Muscle layer of duodenum (tissue), 2 donors: ENCODE data around the gene TMEM127.
A peak's percentile ranks its signal among the peaks of the same experiment; 100 is the strongest.
"Not testable (repeated sequence)": the region's sequence is repeated elsewhere in the genome, so short reads cannot be mapped to it uniquely, and the experiment has no call there.

ENCODE experiments used
- H3K27ac ChIP-seq: one replicate; pipeline ENCODE4 v1.7.0; 2013; ENCODE audit warnings: mild to moderate bottlenecking, low read length
- H3K27me3 ChIP-seq: one replicate; pipeline ENCODE4 v1.7.0; 2013; ENCODE audit warnings: low read depth, mild to moderate bottlenecking, control low read depth, low read length
- H3K36me3 ChIP-seq, 2 donors: one replicate each; pipeline ENCODE4 v1.7.0; 2013; ENCODE audit warnings: low read length in 2 of 2, control low read depth in 1 of 2, mild to moderate bottlenecking in 1 of 2; ENCODE audit not compliant: insufficient read depth in 2 of 2, control insufficient read depth in 1 of 2
- H3K4me1 ChIP-seq, 2 donors: one replicate each; pipeline ENCODE4 v1.7.0; 2013; ENCODE audit warnings: low read length in 2 of 2, mild to moderate bottlenecking in 2 of 2, control low read depth in 1 of 2, moderate library complexity in 1 of 2; ENCODE audit not compliant: insufficient read depth in 2 of 2, control insufficient read depth in 1 of 2
- H3K4me3 ChIP-seq, 2 donors: one replicate each; pipeline ENCODE4 v1.7.0; 2013; ENCODE audit warnings: low read length in 2 of 2, low read depth in 1 of 2, mild to moderate bottlenecking in 1 of 2
- H3K9me3 ChIP-seq, 2 donors: one replicate each; pipeline ENCODE4 v1.7.0; 2013; ENCODE audit warnings: low read length in 2 of 2, control low read depth in 1 of 2, mild to moderate bottlenecking in 1 of 2; ENCODE audit not compliant: control insufficient read depth in 1 of 2
- donor health status: healthy.

TMEM127 gene

GRCh38 chr2:96265840-96266679 is at the start of gene TMEM127, which contains the start of gene CIAO1:
TMEM127 (minus strand) TSS chr2:96265997; CDS start chr2:96265381, 616 bp downstream.
CIAO1 (plus strand) TSS chr2:96266225; CDS start chr2:96266351, 126 bp downstream.
- peak within 1 kb of the TSS; percentile 98 to 99 for H3K4me3 ChIP-seq
- H3K27ac ChIP-seq = peak within 1 kb of the TSS; percentile 80
- peaks cover 19 to 43% of the 10 kb centered on the region in 2 donors for H3K4me1 ChIP-seq
- peaks cover 20 to 25% of the 10 kb centered on the region in 2 donors for H3K36me3 ChIP-seq
- no peaks in the 10 kb centered on the region for H3K27me3 ChIP-seq
- no peaks in the 10 kb centered on the region for H3K9me3 ChIP-seq

GRCh38 chr2:96315005-96315399 is 49.2 kb upstream of the TMEM127 start:
- Histone ChIP-seq H3K36me3 (no peaks in the 10 kb centered on the region), H3K4me3 (no peak overlapping the region), H3K27ac (no peak overlapping the region), H3K4me1 (no peaks in the 10 kb centered on the region), H3K27me3 (no peaks in the 10 kb centered on the region), H3K9me3 (no peaks in the 10 kb centered on the region)

- H3K27ac ChIP-seq = no peak overlapping the region
These were observed 42.5 kb upstream of the TMEM127 start for GRCh38 chr2:96308248-96308647.

GRCh38 chr2:96306370-96306769 is 40.6 kb upstream of the TMEM127 start:
- H3K4me1 ChIP-seq = peaks cover 14 to 35% of the 10 kb centered on the region in 2 donors
- H3K9me3 ChIP-seq = no peaks in the 10 kb centered on the region
- peak overlapping the region; percentile 99 for H3K4me3 ChIP-seq
- peaks cover 26% of the 10 kb centered on the region in 2 donors for H3K36me3 ChIP-seq
- no peaks in the 10 kb centered on the region for H3K27me3 ChIP-seq
- no peak overlapping the region for H3K27ac ChIP-seq

More at GRCh38 chr2:96308248-96308647, 42.5 kb upstream of the TMEM127 start:
- no peaks in the 10 kb centered on the region for H3K9me3 ChIP-seq
- peaks cover 7 to 8% of the 10 kb centered on the region in 2 donors for H3K36me3 ChIP-seq
- H3K4me3 ChIP-seq = no peak overlapping the region
- peaks cover 14 to 24% of the 10 kb centered on the region in 2 donors for H3K4me1 ChIP-seq
- no peaks in the 10 kb centered on the region for H3K27me3 ChIP-seq

GRCh38 chr2:96305979-96306308 is 40.1 kb upstream of the TMEM127 start:
- H3K36me3 ChIP-seq = peaks cover 30 to 31% of the 10 kb centered on the region in 2 donors
- no peaks in the 10 kb centered on the region for H3K27me3 ChIP-seq
- H3K4me1 ChIP-seq = peaks cover 14 to 37% of the 10 kb centered on the region in 2 donors
- H3K27ac ChIP-seq = peak overlapping the region; percentile 94
- no peaks in the 10 kb centered on the region for H3K9me3 ChIP-seq
- peak overlapping the region; percentile 99 for H3K4me3 ChIP-seq

- Histone ChIP-seq H3K4me1 (peaks cover 14 to 39% of the 10 kb centered on the region in 2 donors), H3K9me3 (no peaks in the 10 kb centered on the region), H3K4me3 (peak within 1 kb of the TSS; percentile 99), H3K27me3 (no peaks in the 10 kb centered on the region), H3K36me3 (peaks cover 34 to 37% of the 10 kb centered on the region in 2 donors), H3K27ac (peak within 1 kb of the TSS; percentile 94)
These were observed 39.5 kb upstream of the TMEM127 start, which contains the start of gene SNRNP200 for GRCh38 chr2:96305091-96305978. SNRNP200 (minus strand) TSS chr2:96305546; CDS start chr2:96305437, 109 bp downstream.

- Histone ChIP-seq H3K4me1 (peaks cover 14 to 39% of the 10 kb centered on the region in 2 donors), H3K27me3 (no peaks in the 10 kb centered on the region), H3K9me3 (no peaks in the 10 kb centered on the region), H3K4me3 (peak overlapping the region; percentile 99), H3K36me3 (peaks cover 40 to 44% of the 10 kb centered on the region in 2 donors), H3K27ac (peak overlapping the region; percentile 94)
These were observed 38.8 kb upstream of the TMEM127 start for GRCh38 chr2:96304606-96305005.

- Histone ChIP-seq H3K27ac (no peak overlapping the region), H3K4me3 (no peak overlapping the region), H3K4me1 (peaks cover 14 to 39% of the 10 kb centered on the region in 2 donors), H3K9me3 (no peaks in the 10 kb centered on the region), H3K27me3 (no peaks in the 10 kb centered on the region), H3K36me3 (peaks cover 68 to 71% of the 10 kb centered on the region in 2 donors)
These were observed 36.1 kb upstream of the TMEM127 start for GRCh38 chr2:96301865-96302264.

- no peak overlapping the region for H3K27ac ChIP-seq
- no peaks in the 10 kb centered on the region for H3K9me3 ChIP-seq
- H3K4me1 ChIP-seq = peaks cover 0 to 4% of the 10 kb centered on the region in 2 donors
- H3K4me3 ChIP-seq = no peak overlapping the region
- no peaks in the 10 kb centered on the region for H3K27me3 ChIP-seq
- peaks cover 89 to 97% of the 10 kb centered on the region in 2 donors for H3K36me3 ChIP-seq
These were observed 31.1 kb upstream of the TMEM127 start for GRCh38 chr2:96296925-96297324.

GRCh38 chr2:96294271-96294670 is 28.5 kb upstream of the TMEM127 start:
- H3K9me3 ChIP-seq, H3K4me1 ChIP-seq, H3K27ac ChIP-seq, H3K27me3 ChIP-seq, H3K4me3 ChIP-seq: not testable (repeated sequence)
- H3K36me3 ChIP-seq = peaks cover 93 to 97% of the 10 kb centered on the region in 2 donors

GRCh38 chr2:96291751-96292150 is 26.0 kb upstream of the TMEM127 start:
- Histone ChIP-seq H3K4me3 (no peak overlapping the region), H3K9me3 (no peaks in the 10 kb centered on the region), H3K27ac (no peak overlapping the region), H3K36me3 (peaks cover 91 to 97% of the 10 kb centered on the region in 2 donors), H3K4me1 (no peaks in the 10 kb centered on the region), H3K27me3 (no peaks in the 10 kb centered on the region)
